ENCODE measurements around the gene C19orf18.

Gene C19orf18

GRCh38 chr19:57949296-57949695, 25.0 kb downstream of the C19orf18 start:
- TF ChIP-seq PPARA (CRISPR knock-in tag; IDR thresholded peaks at IDR 0.05; ENCODE audit: borderline replicate concordance): no peak
- no peak for TF ChIP-seq GLIS3 (CRISPR knock-in tag; IDR thresholded peaks at IDR 0.05)
- no peak for TF ChIP-seq RARB (CRISPR knock-in tag; IDR thresholded peaks at IDR 0.05)
- TF ChIP-seq CREB5 (CRISPR knock-in tag; IDR thresholded peaks at IDR 0.05; ENCODE audit: low read depth): no peak
- ATAC-seq: no peak

GRCh38 chr19:57947419-57948134, 26.8 kb downstream of the C19orf18 start, which contains the start of gene ZNF256:
TSS of gene ZNF256 (minus strand) at chr19:57947706. CDS start at chr19:57947474, 232 bp downstream.
- TF ChIP-seq TSHZ2 (CRISPR knock-in tag; IDR thresholded peaks at IDR 0.05): 0 out of 2 replicates have a peak, but pooled peaks have one; percentile 34
- no peak for TF ChIP-seq OSR1 (CRISPR knock-in tag; IDR thresholded peaks at IDR 0.05)

GRCh38 chr19:57947088-57947418, 27.3 kb downstream of the C19orf18 start:
- no peak for TF ChIP-seq CSRNP3 (CRISPR knock-in tag; IDR thresholded peaks at IDR 0.05)
- no peak for TF ChIP-seq ZNF70 (CRISPR knock-in tag; IDR thresholded peaks at IDR 0.05)
- TF ChIP-seq POU6F1 (CRISPR knock-in tag; IDR thresholded peaks at IDR 0.05; ENCODE audit: borderline replicate concordance, low read depth): no peak
- no peak for TF ChIP-seq ZFP3 (CRISPR knock-in tag; IDR thresholded peaks at IDR 0.05)
- no peak for TF ChIP-seq RARB (CRISPR knock-in tag; IDR thresholded peaks at IDR 0.05)
- no peak for TF ChIP-seq TOX (CRISPR knock-in tag; IDR thresholded peaks at IDR 0.05; ENCODE audit: borderline replicate concordance)
- TF ChIP-seq ZC3H10 (CRISPR knock-in tag; IDR thresholded peaks at IDR 0.05): no peak
- ATAC-seq: peak; percentile 16; the same call in 2 of the 3 replicates

More at GRCh38 chr19:57947419-57948134, 26.8 kb downstream of the C19orf18 start, which contains the start of gene ZNF256:
- peak; percentile 99 for ATAC-seq

GRCh38 chr19:57946316-57946715, 28.0 kb downstream of the C19orf18 start:
- ATAC-seq: no peak

More at GRCh38 chr19:57946316-57946715, 28.0 kb downstream of the C19orf18 start:
- no peak for TF ChIP-seq ZNF70 (CRISPR knock-in tag; IDR thresholded peaks at IDR 0.05)
- no peak for TF ChIP-seq ISL1 (CRISPR knock-in tag; IDR thresholded peaks at IDR 0.05)
- TF ChIP-seq TSHZ2 (CRISPR knock-in tag; IDR thresholded peaks at IDR 0.05): no peak
- no peak for TF ChIP-seq PATZ1 (CRISPR knock-in tag; IDR thresholded peaks at IDR 0.05; ENCODE audit: borderline replicate concordance)
- no peak for TF ChIP-seq ZC3H10 (CRISPR knock-in tag; IDR thresholded peaks at IDR 0.05)
- no peak for TF ChIP-seq SNAI2 (CRISPR knock-in tag; IDR thresholded peaks at IDR 0.05)
- TF ChIP-seq ZFP3 (CRISPR knock-in tag; IDR thresholded peaks at IDR 0.05): no peak
- no peak for TF ChIP-seq ESRRG (CRISPR knock-in tag; IDR thresholded peaks at IDR 0.05)
- TF ChIP-seq TCF4 (CRISPR knock-in tag; IDR thresholded peaks at IDR 0.05; ENCODE audit: borderline replicate concordance): no peak
- TF ChIP-seq BACH2 (CRISPR knock-in tag; IDR thresholded peaks at IDR 0.05; ENCODE audit: borderline replicate concordance): no peak
- no peak for TF ChIP-seq PPARA (CRISPR knock-in tag; IDR thresholded peaks at IDR 0.05; ENCODE audit: borderline replicate concordance)
- no peak for TF ChIP-seq CSRNP3 (CRISPR knock-in tag; IDR thresholded peaks at IDR 0.05)

All from SK-N-SH treated with all-trans-retinoic acid at 6 μM for 48 hours (cell line).